Urinary bladder (tissue), 4 donors: Measurements from ENCODE around the gene SH3TC2. TPM values are rescaled to one million over a fixed set of nuclear protein-coding genes. Genes with fewer than 3 reads are reported as not detected.

Experiments used
- DNase-seq: peaks from one replicate; pipeline ENCODE4 v3.0.0-alpha.2; 2015; ENCODE audit errors: extremely low spot score
- H3K27ac ChIP-seq: one replicate; pipeline ENCODE4 v1.5.1; 2013; ENCODE audit warnings: low read depth, mild to moderate bottlenecking, moderate library complexity
- H3K36me3 ChIP-seq: one replicate; pipeline ENCODE4 v1.6.1; 2013; ENCODE audit warnings: mild to moderate bottlenecking, moderate library complexity; ENCODE audit not compliant: insufficient read depth
- H3K4me1 ChIP-seq: one replicate; pipeline ENCODE4 v1.6.1; 2013; ENCODE audit warnings: mild to moderate bottlenecking, moderate library complexity; ENCODE audit not compliant: insufficient read depth
- H3K4me3 ChIP-seq: one replicate; pipeline ENCODE4 v1.5.1; 2013; ENCODE audit warnings: low read depth, low read length
- WGBS: extraction: QIAGEN DNeasy Blood & Tissue Kit; methylation state at CpG from one replicate; pipeline ENCODE4 v1.1.7; 2013; 5-methylcytosine and 5-hydroxymethylcytosine counted together
- polyA plus RNA-seq: library from polyadenylated mRNA; stranded (reverse); fragments of 200-250 nt; gene quantifications from one replicate; pipeline ENCODE4 v1.2.3, GENCODE V29; 2013
- total RNA-seq: library from RNA; depleted of rRNA; stranded (reverse); fragments of >200 nt; gene quantifications from one replicate; pipeline ENCODE4 v1.2.3, GENCODE V29; 2014
- donor health status: healthy with polysubstance abuse.
- donor health status: healthy.

SH3TC2 gene
- total and polyA plus RNA-seq, 2 donors, result 0.99 to 15.1 TPM

- Histone ChIP-seq H3K4me3 (no peak overlapping the region), H3K27ac (no peak overlapping the region), H3K36me3 (no peaks in the 10 kb centered on the region), H3K4me1 (no peaks in the 10 kb centered on the region)
- 66% methylated on average over 5 of the region's 5 CpGs for WGBS
- no peak for DNase-seq
Measured at GRCh38 chr5:148976569-148977381, 86.1 kb downstream of the SH3TC2 start.

DNA sequence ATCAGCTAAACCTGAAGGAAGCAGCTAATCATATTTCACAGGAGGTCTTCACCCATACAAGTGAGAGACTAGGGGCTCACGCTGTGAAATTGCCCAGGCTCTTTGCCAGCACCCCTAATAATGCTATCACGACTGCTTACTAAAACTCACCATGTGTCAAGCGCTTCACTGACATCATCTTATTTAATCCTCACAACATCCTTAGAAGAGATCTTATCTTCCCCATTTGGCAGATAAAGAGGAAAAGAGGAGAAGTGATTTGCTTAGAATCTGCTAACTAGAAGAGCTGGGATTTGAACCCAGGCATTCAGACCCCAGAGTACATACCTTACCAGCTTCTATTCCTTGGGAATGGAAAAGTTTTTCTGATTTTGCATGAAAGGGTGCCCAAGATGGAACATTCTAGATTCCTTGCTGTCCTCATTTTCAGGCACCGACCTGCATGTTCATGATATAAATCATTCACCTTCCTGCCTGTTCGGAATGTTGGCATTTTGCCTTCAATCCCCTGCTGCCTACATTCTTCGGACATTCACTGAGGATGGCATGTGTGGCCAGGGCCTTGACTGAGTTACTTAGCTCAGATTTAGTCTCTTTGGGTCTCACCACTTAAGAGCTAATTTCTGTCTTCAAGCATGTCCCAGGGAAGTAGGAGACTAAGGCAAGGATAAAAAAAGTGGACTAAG lies 88.1 kb downstream of the SH3TC2 start:
- H3K36me3 ChIP-seq, result no peaks in the 10 kb centered on the region
- no peak overlapping the region for H3K4me3 ChIP-seq
- no peak overlapping the region for H3K27ac ChIP-seq
- H3K4me1 ChIP-seq, result no peaks in the 10 kb centered on the region
- DNase-seq, result no peak
- 66% methylated on average over 6 of the region's 6 CpGs for WGBS

DNA sequence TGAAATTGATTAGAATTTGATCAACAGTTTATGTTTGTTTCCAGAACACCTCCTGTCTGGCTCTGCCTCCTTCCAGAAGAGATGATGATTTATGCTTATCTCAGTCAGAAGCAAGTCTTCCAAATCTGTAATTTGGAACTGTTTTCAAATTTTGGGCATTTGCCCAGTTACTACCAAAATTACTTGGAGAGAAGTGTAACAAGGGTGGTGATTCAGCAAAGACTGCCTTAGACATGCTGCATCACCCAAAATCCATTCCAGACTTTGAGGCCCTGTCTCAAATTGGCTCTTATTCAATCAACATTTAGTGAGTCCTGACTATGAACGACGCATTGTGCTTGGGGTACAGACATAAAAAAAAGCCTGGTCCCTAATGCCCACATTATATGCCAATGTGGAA lies 89.4 kb downstream of the SH3TC2 start:
- H3K27ac ChIP-seq, result no peak overlapping the region
- H3K4me3 ChIP-seq, result no peak overlapping the region
- H3K4me1 ChIP-seq, result no peaks in the 10 kb centered on the region
- DNase-seq, result no peak
- no peaks in the 10 kb centered on the region for H3K36me3 ChIP-seq
- WGBS, result 53% methylated on average over 2 of the region's 2 CpGs

GRCh38 chr5:148972974-148973374 lies 89.9 kb downstream of the SH3TC2 start:
- Histone ChIP-seq H3K4me1 (no peaks in the 10 kb centered on the region), H3K4me3 (no peak overlapping the region), H3K27ac (no peak overlapping the region), H3K36me3 (no peaks in the 10 kb centered on the region)
- 37% methylated on average over 7 of the region's 7 CpGs for WGBS
- DNase-seq, result no peak

DNA sequence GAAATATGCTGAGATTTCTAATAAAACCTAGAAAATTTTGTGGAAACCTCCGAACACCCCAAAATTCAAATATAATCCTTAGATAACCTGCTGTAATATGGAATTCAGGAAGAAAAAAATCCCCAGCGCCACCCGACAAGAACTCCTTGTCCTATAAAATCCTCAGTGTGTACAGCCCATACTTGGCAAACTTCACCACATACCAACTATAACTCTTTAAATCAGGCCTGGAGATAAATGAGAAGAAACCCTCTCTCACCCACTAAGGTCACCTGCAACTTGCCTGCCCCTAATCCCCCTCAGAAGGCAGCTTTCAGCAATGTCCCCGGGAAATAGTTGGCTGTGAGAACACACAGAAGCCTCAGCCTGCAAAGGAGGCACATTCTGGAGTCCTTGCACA lies 90.5 kb downstream of the SH3TC2 start:
- H3K27ac ChIP-seq, result no peak overlapping the region
- no peaks in the 10 kb centered on the region for H3K4me1 ChIP-seq
- no peak overlapping the region for H3K4me3 ChIP-seq
- 74% methylated on average over 4 of the region's 4 CpGs for WGBS
- no peaks in the 10 kb centered on the region for H3K36me3 ChIP-seq
- no peak for DNase-seq

- H3K4me3 ChIP-seq, result no peak overlapping the region
- no peaks in the 10 kb centered on the region for H3K4me1 ChIP-seq
- WGBS, result 98% methylated on average over 3 of the region's 3 CpGs
- H3K36me3 ChIP-seq, result no peaks in the 10 kb centered on the region
- H3K27ac ChIP-seq, result no peak overlapping the region
- DNase-seq, result no peak
Measured at GRCh38 chr5:148970876-148971275, 92.0 kb downstream of the SH3TC2 start.

DNA sequence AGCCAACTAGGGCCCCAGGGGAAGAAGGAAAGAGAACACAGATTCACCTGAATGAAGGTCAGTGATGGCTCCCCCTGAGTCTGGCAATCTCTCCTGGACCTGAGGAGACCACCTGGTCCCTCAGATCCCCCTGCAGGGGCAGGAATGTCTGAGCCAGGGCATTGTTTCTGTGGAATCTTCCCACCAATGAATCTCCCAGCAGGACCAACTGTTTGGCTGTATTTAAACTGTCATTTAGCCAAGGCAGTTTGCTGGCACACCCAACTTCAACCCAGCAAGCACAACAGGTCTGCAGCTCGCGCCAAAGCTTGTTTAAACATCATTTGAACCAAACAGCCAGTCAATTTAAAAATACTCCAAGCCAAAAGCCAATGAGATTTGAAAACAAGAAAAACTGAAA lies 92.6 kb downstream of the SH3TC2 start:
- Histone ChIP-seq H3K36me3 (no peaks in the 10 kb centered on the region), H3K27ac (no peak overlapping the region), H3K4me3 (no peak overlapping the region), H3K4me1 (no peaks in the 10 kb centered on the region)
- DNase-seq, result no peak
- 69% methylated on average over 2 of the region's 2 CpGs for WGBS

DNA sequence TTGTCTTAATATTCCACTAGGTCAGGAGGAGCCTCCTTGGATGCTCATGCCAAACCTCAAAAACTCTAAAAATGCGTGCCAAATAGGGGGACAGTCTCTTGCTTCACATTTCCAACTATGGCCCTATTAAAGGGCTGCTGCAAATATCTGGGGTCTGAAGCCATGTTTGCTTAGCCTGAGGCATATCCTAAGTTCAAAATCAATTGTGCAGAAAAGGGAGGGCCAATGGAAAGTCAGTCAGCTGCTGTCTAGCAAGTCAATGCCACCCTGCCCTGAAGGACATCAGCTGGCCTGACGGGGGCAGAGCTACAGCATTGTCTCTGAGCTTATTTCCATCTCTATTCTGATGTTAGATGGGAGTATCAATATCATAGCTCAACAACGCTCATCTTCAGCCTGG lies 93.6 kb downstream of the SH3TC2 start:
- DNase-seq, result no peak
- H3K4me1 ChIP-seq, result no peaks in the 10 kb centered on the region
- WGBS, result 88% methylated on average over 3 of the region's 3 CpGs
- H3K36me3 ChIP-seq, result no peaks in the 10 kb centered on the region
- no peak overlapping the region for H3K4me3 ChIP-seq
- no peak overlapping the region for H3K27ac ChIP-seq

- WGBS, result 84% methylated on average over 2 of the region's 2 CpGs
- no peak for DNase-seq
- H3K27ac ChIP-seq, result no peak overlapping the region
Measured at GRCh38 chr5:148968311-148968710, 94.6 kb downstream of the SH3TC2 start.

GRCh38 chr5:148967783-148968182 lies 95.1 kb downstream of the SH3TC2 start:
- Histone ChIP-seq H3K27ac (no peak overlapping the region), H3K4me3 (no peak overlapping the region), H3K36me3 (no peaks in the 10 kb centered on the region), H3K4me1 (no peaks in the 10 kb centered on the region)
- DNase-seq, result no peak
- WGBS, result 83% methylated on average over 4 of the region's 4 CpGs

More at GRCh38 chr5:148968311-148968710, 94.6 kb downstream of the SH3TC2 start:
- Histone ChIP-seq H3K36me3 (no peaks in the 10 kb centered on the region), H3K4me1 (no peaks in the 10 kb centered on the region), H3K4me3 (no peak overlapping the region)

GRCh38 chr5:148966938-148967337 lies 95.9 kb downstream of the SH3TC2 start:
- no peaks in the 10 kb centered on the region for H3K4me1 ChIP-seq
- H3K4me3 ChIP-seq, result no peak overlapping the region
- no peak overlapping the region for H3K27ac ChIP-seq
- H3K36me3 ChIP-seq, result no peaks in the 10 kb centered on the region
- no peak for DNase-seq
- WGBS, result 94% methylated on average over 2 of the region's 2 CpGs

- 81% methylated on average over 4 of the region's 4 CpGs for WGBS
- DNase-seq, result no peak
- H3K36me3 ChIP-seq, result no peaks in the 10 kb centered on the region
- no peaks in the 10 kb centered on the region for H3K4me1 ChIP-seq
- H3K4me3 ChIP-seq, result no peak overlapping the region
- H3K27ac ChIP-seq, result no peak overlapping the region
Measured at GRCh38 chr5:148966348-148966747, 96.5 kb downstream of the SH3TC2 start.

GRCh38 chr5:148965511-148966265 lies 97.2 kb downstream of the SH3TC2 start:
- no peak overlapping the region for H3K27ac ChIP-seq
- H3K4me3 ChIP-seq, result no peak overlapping the region
- DNase-seq, result no peak
- no peaks in the 10 kb centered on the region for H3K4me1 ChIP-seq
- H3K36me3 ChIP-seq, result no peaks in the 10 kb centered on the region
- 73% methylated on average over 13 of the region's 13 CpGs for WGBS

GRCh38 chr5:148963664-148964063 lies 99.2 kb downstream of the SH3TC2 start:
- DNase-seq, result no peak
- H3K27ac ChIP-seq, result no peak overlapping the region
- no peak overlapping the region for H3K4me3 ChIP-seq
- no peaks in the 10 kb centered on the region for H3K36me3 ChIP-seq
- no peaks in the 10 kb centered on the region for H3K4me1 ChIP-seq
